Measurements from ENCODE around the gene SMIM10L1. TPM values are rescaled to one million over a fixed set of nuclear protein-coding genes. Genes with fewer than 3 reads are reported as not detected.

The SMIM10L1 gene
- total RNA-seq, 4 donors from 2014 or later, result 7.5 to 9.6 (median 8.1) TPM

GRCh38 chr12:11204173-11204572 is 33.2 kb downstream of the SMIM10L1 start:
- no peaks in the 10 kb centered on the region for H3K36me3 ChIP-seq
- peaks cover 0 to 7% (median 0%) of the 10 kb centered on the region in 4 donors for H3K9me3 ChIP-seq
- no peak for DNase-seq (ENCODE audit: low spot score in 2 of 2)
- no peaks in the 10 kb centered on the region for H3K4me1 ChIP-seq
- H3K27me3 ChIP-seq, result no peaks in the 10 kb centered on the region
- no peak overlapping the region for H3K4me3 ChIP-seq
- no peak for TF ChIP-seq POLR2A (IDR thresholded peaks at IDR 0.05)
- no peak for TF ChIP-seq CTCF (IDR thresholded peaks at IDR 0.05)
- no peak for TF ChIP-seq EP300 (IDR thresholded peaks at IDR 0.05)
- H3K27ac ChIP-seq, result no peak overlapping the region
- WGBS, 2 donors, result 95 to 96% methylated on average over 3 of the region's 3 CpGs

GRCh38 chr12:11209113-11209512 is 38.1 kb downstream of the SMIM10L1 start:
- Histone ChIP-seq H3K27ac (no peak overlapping the region), H3K36me3 (no peaks in the 10 kb centered on the region), H3K9me3 (peaks cover 0 to 12% (median 0%) of the 10 kb centered on the region in 4 donors), H3K4me1 (no peaks in the 10 kb centered on the region), H3K27me3 (no peaks in the 10 kb centered on the region), H3K4me3 (no peak overlapping the region)
- WGBS, 2 donors, result 50 to 68% methylated on average over 1 of the region's 1 CpG
- no peak for DNase-seq (ENCODE audit: low spot score in 2 of 2)
- TF ChIP-seq POLR2A (IDR thresholded peaks at IDR 0.05) (no peak), CTCF (IDR thresholded peaks at IDR 0.05) (no peak), EP300 (IDR thresholded peaks at IDR 0.05) (no peak)

Other genes with a start within 250 kb of the SMIM10L1 start
- gene PRH2, start 242.0 kb upstream of the SMIM10L1 start, total RNA-seq, result 10 to 100 TPM in 1 of 4 donors, 1 to 10 TPM in 1, not detected in 2; 2.0 to 14.4 TPM
- 1 to 10 TPM; 2.0 to 6.3 (median 5.8) TPM for gene TAS2R14, start 231.9 kb upstream of the SMIM10L1 start, total RNA-seq
- gene TAS2R50, start 184.3 kb upstream of the SMIM10L1 start, total RNA-seq, result 1 to 10 TPM in 3 of 4 donors, under 1 TPM in 1; 0.84 to 5.1 (median 2.5) TPM
- gene TAS2R20, start 172.9 kb upstream of the SMIM10L1 start, total RNA-seq, result 1 to 10 TPM; 1.4 to 8.4 (median 5.9) TPM
- 10 to 100 TPM in 2 of 4 donors, 1 to 10 TPM in 2; 7.3 to 14.9 (median 9.9) TPM for gene TAS2R19, start 148.6 kb upstream of the SMIM10L1 start, total RNA-seq
- 10 to 100 TPM; 10.3 to 17.3 (median 12.0) TPM for gene TAS2R31, start 139.8 kb upstream of the SMIM10L1 start, total RNA-seq
- gene TAS2R46, start 108.9 kb upstream of the SMIM10L1 start, total RNA-seq, result 10 to 100 TPM in 1 of 4 donors, 1 to 10 TPM in 3; 1.5 to 12.6 (median 1.8) TPM
- 1 to 10 TPM; 4.5 to 9.0 (median 5.0) TPM for gene TAS2R43, start 78.9 kb upstream of the SMIM10L1 start, total RNA-seq
- gene TAS2R30, start 36.5 kb upstream of the SMIM10L1 start, total RNA-seq, result 1 to 10 TPM; 4.9 to 9.0 (median 6.3) TPM
- gene TAS2R42, start 15.7 kb downstream of the SMIM10L1 start, total RNA-seq, result not detected
- not detected for gene PRB3, start 98.5 kb downstream of the SMIM10L1 start, total RNA-seq
- not detected for gene PRB4, start 139.2 kb downstream of the SMIM10L1 start, total RNA-seq
- gene PRB2, start 224.4 kb downstream of the SMIM10L1 start, total RNA-seq, result not detected